Measurements from ENCODE around the gene SMYD4. TPM values are rescaled to one million over a fixed set of nuclear protein-coding genes. Genes with fewer than 3 reads are reported as not detected.

Gene SMYD4
- total and polyA plus RNA-seq, 2 donors (not counting 1 experiment from before 2014, with no cell fraction given): 5.1 to 11.6 TPM

DNA sequence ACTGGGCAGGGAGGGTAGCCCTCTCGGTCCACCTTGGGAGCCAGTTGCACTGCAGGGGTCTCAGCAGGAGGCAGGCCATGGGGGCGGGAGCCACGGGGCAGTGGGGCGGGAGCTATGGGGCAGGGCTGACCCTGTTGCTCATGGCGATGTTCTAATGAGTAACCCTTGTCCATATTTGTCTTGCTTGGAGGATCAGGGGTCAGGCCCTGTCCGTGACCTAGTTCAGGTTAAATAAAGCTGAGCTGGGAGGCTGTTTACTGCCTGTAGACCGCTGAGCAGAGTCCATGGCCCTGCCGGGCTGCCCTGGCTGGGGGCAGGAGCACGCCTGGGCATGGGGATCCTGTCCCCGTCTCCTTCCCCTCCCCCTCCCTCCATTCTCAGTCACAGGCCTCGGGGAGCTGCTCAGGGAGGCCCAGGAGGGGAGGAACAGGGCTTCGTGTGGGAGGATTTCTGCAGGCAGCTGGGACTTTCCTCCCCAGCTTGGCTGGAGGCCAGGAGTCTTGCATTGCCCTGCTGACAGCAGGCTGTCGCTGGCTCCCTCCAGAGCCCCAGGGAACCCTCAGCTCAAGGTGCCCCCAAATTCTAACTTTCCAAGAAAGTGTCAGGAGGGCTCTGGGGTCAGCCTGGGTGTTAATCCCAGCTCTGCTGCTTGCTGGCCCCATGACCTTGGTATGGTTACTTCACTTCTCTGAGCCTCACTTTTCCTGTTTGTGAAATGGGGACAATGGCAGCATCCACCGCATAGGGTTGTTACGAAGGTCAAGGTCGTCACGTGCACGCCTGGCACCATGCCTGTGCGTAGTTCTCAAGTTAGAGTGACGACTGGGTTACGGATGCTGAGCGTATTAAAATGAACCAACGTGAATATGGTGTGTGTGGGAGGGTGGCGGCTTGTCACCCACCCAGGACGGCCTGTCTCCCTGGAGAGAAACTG lies 93.1 kb downstream of the SMYD4 start:
- Histone ChIP-seq H3K36me3 (ENCODE audit: control insufficient read depth, insufficient read depth, low read length) (peaks cover 16% of the 10 kb centered on the region), H2AFZ (ENCODE audit: low read length) (no peak overlapping the region), H3K4me2 (ENCODE audit: extremely low read depth, insufficient read depth, low read length) (no peak overlapping the region), H3K4me1 (ENCODE audit: control insufficient read depth, extremely low read depth, insufficient read depth, low read length) (no peaks in the 10 kb centered on the region), H3K27me3 (ENCODE audit: control insufficient read depth, insufficient read depth, low read length) (no peaks in the 10 kb centered on the region), H3K79me2 (ENCODE audit: control insufficient read depth, insufficient read depth, low read length) (no peaks in the 10 kb centered on the region), H4K20me1 (ENCODE audit: control insufficient read depth, extremely low read depth, insufficient read depth, low read length) (no peaks in the 10 kb centered on the region), H3K27ac (ENCODE audit: insufficient read depth, low read length) (no peak overlapping the region), H3K9me3 (ENCODE audit: control insufficient read depth, insufficient read depth, low read depth, low read length) (no peaks in the 10 kb centered on the region), H3K9ac (ENCODE audit: insufficient read depth, low read length) (no peak overlapping the region), H3K4me3 (replicated peaks in 1 of 4; ENCODE audit: control extremely low read depth in 1 of 4, insufficient read depth in 1 of 4, low read depth in 3 of 4, low read length in 4 of 4) (no peak overlapping the region)
- DNase-seq (ENCODE audit: low read depth in 2 of 2): peak; percentile 59 to 82
- no peak for TF ChIP-seq EZH2 (IDR thresholded peaks at IDR 0.05; ENCODE audit: low read length, missing control alignments)
- TF ChIP-seq, protein P1, sequence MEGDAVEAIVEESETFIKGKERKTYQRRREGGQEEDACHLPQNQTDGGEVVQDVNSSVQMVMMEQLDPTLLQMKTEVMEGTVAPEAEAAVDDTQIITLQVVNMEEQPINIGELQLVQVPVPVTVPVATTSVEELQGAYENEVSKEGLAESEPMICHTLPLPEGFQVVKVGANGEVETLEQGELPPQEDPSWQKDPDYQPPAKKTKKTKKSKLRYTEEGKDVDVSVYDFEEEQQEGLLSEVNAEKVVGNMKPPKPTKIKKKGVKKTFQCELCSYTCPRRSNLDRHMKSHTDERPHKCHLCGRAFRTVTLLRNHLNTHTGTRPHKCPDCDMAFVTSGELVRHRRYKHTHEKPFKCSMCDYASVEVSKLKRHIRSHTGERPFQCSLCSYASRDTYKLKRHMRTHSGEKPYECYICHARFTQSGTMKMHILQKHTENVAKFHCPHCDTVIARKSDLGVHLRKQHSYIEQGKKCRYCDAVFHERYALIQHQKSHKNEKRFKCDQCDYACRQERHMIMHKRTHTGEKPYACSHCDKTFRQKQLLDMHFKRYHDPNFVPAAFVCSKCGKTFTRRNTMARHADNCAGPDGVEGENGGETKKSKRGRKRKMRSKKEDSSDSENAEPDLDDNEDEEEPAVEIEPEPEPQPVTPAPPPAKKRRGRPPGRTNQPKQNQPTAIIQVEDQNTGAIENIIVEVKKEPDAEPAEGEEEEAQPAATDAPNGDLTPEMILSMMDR (conservative IDR thresholded peaks at IDR 0.05 in 1 of 2, IDR thresholded peaks at IDR 0.05 in 1 of 2; ENCODE audit: low read depth in 1 of 2, low read length in 2 of 2): no peak

DNA sequence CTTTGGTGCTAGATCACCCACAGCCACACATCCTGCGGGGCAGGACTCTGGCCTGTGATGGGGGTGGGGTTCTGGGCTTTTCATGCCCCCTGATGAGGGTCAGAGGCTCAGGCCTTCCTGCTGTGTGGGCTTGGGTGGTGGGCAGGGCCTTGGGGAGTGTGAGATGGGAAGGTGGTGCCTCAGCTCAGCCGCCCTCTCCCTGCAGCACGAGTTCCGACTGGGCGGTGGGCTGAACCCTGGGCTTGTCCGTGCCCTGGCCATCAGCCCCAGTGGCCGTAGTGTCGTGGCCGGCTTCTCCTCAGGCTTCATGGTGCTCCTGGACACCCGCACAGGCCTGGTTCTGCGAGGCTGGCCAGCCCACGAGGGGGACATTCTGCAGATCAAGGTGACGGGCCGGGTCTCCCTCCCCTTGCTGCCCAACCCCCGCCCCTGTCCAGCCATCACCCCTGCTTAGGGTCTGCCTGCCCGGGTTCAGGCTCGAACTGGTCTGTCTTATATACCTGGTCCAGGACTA lies 93.8 kb downstream of the SMYD4 start:
- Histone ChIP-seq H3K4me2 (ENCODE audit: extremely low read depth, insufficient read depth, low read length) (no peak overlapping the region), H4K20me1 (ENCODE audit: control insufficient read depth, extremely low read depth, insufficient read depth, low read length) (no peaks in the 10 kb centered on the region), H3K79me2 (ENCODE audit: control insufficient read depth, insufficient read depth, low read length) (no peaks in the 10 kb centered on the region), H2AFZ (ENCODE audit: low read length) (no peak overlapping the region), H3K27ac (ENCODE audit: insufficient read depth, low read length) (no peak overlapping the region), H3K36me3 (ENCODE audit: control insufficient read depth, insufficient read depth, low read length) (peaks cover 16% of the 10 kb centered on the region), H3K4me1 (ENCODE audit: control insufficient read depth, extremely low read depth, insufficient read depth, low read length) (peaks cover 4% of the 10 kb centered on the region), H3K9ac (ENCODE audit: insufficient read depth, low read length) (no peak overlapping the region), H3K27me3 (ENCODE audit: control insufficient read depth, insufficient read depth, low read length) (no peaks in the 10 kb centered on the region), H3K9me3 (ENCODE audit: control insufficient read depth, insufficient read depth, low read depth, low read length) (no peaks in the 10 kb centered on the region), H3K4me3 (replicated peaks in 1 of 4; ENCODE audit: control extremely low read depth in 1 of 4, insufficient read depth in 1 of 4, low read depth in 3 of 4, low read length in 4 of 4) (no peak overlapping the region)
- no peak for TF ChIP-seq EZH2 (IDR thresholded peaks at IDR 0.05; ENCODE audit: low read length, missing control alignments)
- TF ChIP-seq, protein P1 (conservative IDR thresholded peaks at IDR 0.05 in 1 of 2, IDR thresholded peaks at IDR 0.05 in 1 of 2; ENCODE audit: low read depth in 1 of 2, low read length in 2 of 2): no peak
- no peak for DNase-seq (ENCODE audit: low read depth in 2 of 2)

DNA sequence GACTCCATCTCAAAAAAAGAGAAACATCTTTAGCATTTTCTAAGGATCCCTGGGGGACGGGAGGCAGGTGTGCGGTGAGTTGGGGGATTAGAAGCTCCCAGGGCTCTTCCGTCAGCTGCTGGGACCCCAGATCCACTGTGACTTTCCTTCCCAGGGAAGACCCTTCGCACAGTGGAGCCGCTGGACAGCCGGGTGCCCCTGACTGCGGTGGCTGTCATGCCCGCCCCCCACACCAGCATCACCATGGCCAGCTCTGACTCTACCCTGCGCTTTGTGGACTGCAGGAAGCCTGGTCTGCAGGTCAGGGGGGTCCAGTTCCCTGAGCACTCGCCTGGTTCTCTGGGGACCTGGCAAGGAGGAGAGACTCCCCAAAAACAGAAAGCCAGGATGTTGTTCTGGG lies 94.3 kb downstream of the SMYD4 start:
- no peaks in the 10 kb centered on the region for H3K9me3 ChIP-seq (ENCODE audit: control insufficient read depth, insufficient read depth, low read depth, low read length)
- H3K79me2 ChIP-seq (ENCODE audit: control insufficient read depth, insufficient read depth, low read length): no peaks in the 10 kb centered on the region
- no peak overlapping the region for H3K9ac ChIP-seq (ENCODE audit: insufficient read depth, low read length)
- H3K4me2 ChIP-seq (ENCODE audit: extremely low read depth, insufficient read depth, low read length): no peak overlapping the region
- H3K4me3 ChIP-seq (replicated peaks in 1 of 4; ENCODE audit: control extremely low read depth in 1 of 4, insufficient read depth in 1 of 4, low read depth in 3 of 4, low read length in 4 of 4): no peak overlapping the region
- no peaks in the 10 kb centered on the region for H3K27me3 ChIP-seq (ENCODE audit: control insufficient read depth, insufficient read depth, low read length)
- DNase-seq (ENCODE audit: low read depth in 2 of 2): no peak
- H3K27ac ChIP-seq (ENCODE audit: insufficient read depth, low read length): no peak overlapping the region
- TF ChIP-seq, protein P1 (conservative IDR thresholded peaks at IDR 0.05 in 1 of 2, IDR thresholded peaks at IDR 0.05 in 1 of 2; ENCODE audit: low read depth in 1 of 2, low read length in 2 of 2): no peak
- no peak for TF ChIP-seq EZH2 (IDR thresholded peaks at IDR 0.05; ENCODE audit: low read length, missing control alignments)
- no peaks in the 10 kb centered on the region for H4K20me1 ChIP-seq (ENCODE audit: control insufficient read depth, extremely low read depth, insufficient read depth, low read length)
- peaks cover 7% of the 10 kb centered on the region for H3K4me1 ChIP-seq (ENCODE audit: control insufficient read depth, extremely low read depth, insufficient read depth, low read length)
- H3K36me3 ChIP-seq (ENCODE audit: control insufficient read depth, insufficient read depth, low read length): peaks cover 16% of the 10 kb centered on the region
- H2AFZ ChIP-seq (ENCODE audit: low read length): no peak overlapping the region

All from fibroblast of lung (primary cell).